Transverse colon (tissue), 4 donors: ENCODE data around the gene FNBP1. TPM values are rescaled to one million over a fixed set of nuclear protein-coding genes. Genes with fewer than 3 reads are reported as not detected.

Experiments
- DNase-seq: peaks from one replicate; pipeline ENCODE4 v3.0.0-alpha.2; 2019
- H3K27ac ChIP-seq, 4 donors: fragments of 200-600 bp; sonication (generic); 2 replicates each; pipeline ENCODE4 v1.5.1; 2016 to 2018; ENCODE audit warnings: inconsistent platforms in 4 of 4
- H3K27me3 ChIP-seq: fragments of 200-600 bp; sonication (generic); 2 replicates; pipeline ENCODE4 v1.5.1; 2017; ENCODE audit warnings: inconsistent platforms
- H3K36me3 ChIP-seq, 4 donors: fragments of 200-600 bp; sonication (generic); 2 replicates each; pipeline ENCODE4 v1.5.1; 2017 to 2019; ENCODE audit warnings: inconsistent platforms in 4 of 4
- H3K4me1 ChIP-seq, 4 donors: fragments of 200-600 bp; sonication (generic); 2 replicates each; pipeline ENCODE4 v1.5.1; 2017 to 2020; ENCODE audit warnings: inconsistent platforms in 4 of 4
- H3K4me3 ChIP-seq, 4 donors: fragments of 200-600 bp; sonication (generic); 1 replicate in 1 of 4; 2 replicates in 3 of 4; pipeline versions ENCODE4 v1.5.1 to v1.6.1; 2017 to 2019; ENCODE audit warnings: inconsistent platforms in 4 of 4
- H3K9me3 ChIP-seq, 2 donors: fragments of 200-600 bp; sonication (generic); 2 replicates each; pipeline ENCODE4 v1.5.1; 2017 to 2019; ENCODE audit warnings: inconsistent platforms in 2 of 2
- CTCF ChIP-seq, 5 experiments: fragments of 200-600 bp in 3 of 5; fragments of 450-650 bp in 2 of 5; sonication (generic) in 3 of 5; IDR thresholded peaks; 1 replicate in 2 of 5; 2 replicates in 3 of 5; pipeline ENCODE4 v1.5.1; 2016 to 2017; ENCODE audit warnings: antibody characterized with exemption in 5 of 5, inconsistent platforms in 3 of 5, mild to moderate bottlenecking in 2 of 5, moderate library complexity in 1 of 5
- EP300 ChIP-seq: sonication (generic); formaldehyde crosslinking; IDR thresholded peaks from one replicate; pipeline ENCODE4 v1.6.1; 2017; ENCODE audit warnings: antibody characterized with exemption, low read depth
- POLR2A ChIP-seq: fragments of 450-650 bp; IDR thresholded peaks from one replicate; pipeline ENCODE4 v1.6.1; 2016; ENCODE audit warnings: antibody characterized with exemption, mild to moderate bottlenecking, moderate library complexity
- POLR2AphosphoS5 ChIP-seq, 3 donors: sonication (generic); formaldehyde crosslinking; IDR thresholded peaks; one replicate each; pipeline ENCODE4 v1.6.1; 2016; ENCODE audit warnings: antibody characterized with exemption in 3 of 3
- WGBS, 2 donors: methylation state at CpG; one replicate each; pipeline ENCODE4 v1.1.5; 2018; ENCODE audit warnings: low coverage in 1 of 2; 5-methylcytosine and 5-hydroxymethylcytosine counted together
- in situ Hi-C, 4 donors: fragments of 200-750 bp; cut with MboI; loops; one replicate each; pipeline versions ENCODE4 v1.15.0 to v1.15.1; 2017; ENCODE audit warnings: low sequenced_read_pairs in 3 of 4, low pct_ligation_motif_present in 1 of 4, low pct_unique_long_range_greater_than_20kb in 1 of 4
- intact Hi-C: fragments of 100-400 bp; cut with DNase I; formaldehyde crosslinking; loops from one replicate; pipeline ENCODE4 v1.15.1; 2023; ENCODE audit warnings: low total_unique reads
- total RNA-seq, 4 donors: library from RNA; depleted of rRNA; stranded (reverse); fragments of >200 nt; gene quantifications; one replicate each; pipeline ENCODE4 v1.1.0, GENCODE V29; 2016

FNBP1 gene
- total RNA-seq, 4 donors from 2014 or later: 38.5 to 114 (median 62.9) TPM

DNA sequence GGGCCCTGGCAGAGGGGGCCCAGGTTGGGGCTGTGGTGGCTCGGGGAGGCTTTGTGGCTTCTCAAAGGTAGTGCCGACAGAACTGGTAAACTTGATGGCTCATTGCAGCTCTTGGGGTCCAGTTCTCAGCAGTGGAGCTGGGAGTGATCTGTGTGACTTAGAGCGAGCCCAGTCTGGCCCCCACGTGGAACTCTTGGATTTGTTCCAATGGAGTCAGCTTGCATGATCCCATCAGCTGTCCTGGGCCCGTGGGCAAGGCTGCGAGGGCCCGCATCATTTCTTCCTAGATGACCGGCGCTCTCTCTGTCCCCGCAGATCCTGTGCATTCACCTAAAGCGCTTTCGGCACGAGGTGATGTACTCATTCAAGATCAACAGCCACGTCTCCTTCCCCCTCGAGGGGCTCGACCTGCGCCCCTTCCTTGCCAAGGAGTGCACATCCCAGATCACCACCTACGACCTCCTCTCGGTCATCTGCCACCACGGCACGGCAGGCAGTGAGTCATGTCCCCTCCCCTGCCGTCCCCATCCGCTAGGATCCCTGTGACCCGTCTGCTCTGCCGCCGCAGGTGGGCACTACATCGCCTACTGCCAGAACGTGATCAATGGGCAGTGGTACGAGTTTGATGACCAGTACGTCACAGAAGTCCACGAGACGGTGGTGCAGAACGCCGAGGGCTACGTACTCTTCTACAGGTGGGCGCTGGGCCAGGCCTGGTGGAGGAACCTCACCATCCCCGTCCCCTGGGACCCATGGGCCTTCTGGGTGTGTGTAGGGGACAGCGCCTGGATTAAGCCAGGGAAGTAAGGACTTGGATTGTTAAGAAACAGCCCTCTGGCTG lies 168.5 kb downstream of the FNBP1 start:
- Histone ChIP-seq H3K4me1 (no peaks in the 10 kb centered on the region), H3K36me3 (peaks cover 0 to 12% (median 5%) of the 10 kb centered on the region in 4 donors), H3K27me3 (no peaks in the 10 kb centered on the region), H3K27ac (no peak overlapping the region), H3K9me3 (no peaks in the 10 kb centered on the region), H3K4me3 (no peak overlapping the region)
- in situ Hi-C loops (loop anchor here in 3 of 4 donors (25.0 kb wide), 2 partner anchors 163 to 363 kb away; partner anchors contain the start of gene FNBP1 (in 2 of the 3)), intact Hi-C loops (loop anchor here (5.0 to 10.0 kb wide), 2 partner anchors 460 to 1352 kb away; no protein-coding TSS in a partner anchor)
- WGBS, 2 donors: 95% methylated on average over 36 of the region's 38 CpGs; no CpG with 5 or more reads in 1 of the 2 donors
- no peak for TF ChIP-seq EP300
- no peak for TF ChIP-seq CTCF (IDR thresholded peaks at IDR 0.05)
- TF ChIP-seq POLR2AphosphoS5 (IDR thresholded peaks at IDR 0.05): no peak
- TF ChIP-seq POLR2A: no peak
- DNase-seq: no peak

DNA sequence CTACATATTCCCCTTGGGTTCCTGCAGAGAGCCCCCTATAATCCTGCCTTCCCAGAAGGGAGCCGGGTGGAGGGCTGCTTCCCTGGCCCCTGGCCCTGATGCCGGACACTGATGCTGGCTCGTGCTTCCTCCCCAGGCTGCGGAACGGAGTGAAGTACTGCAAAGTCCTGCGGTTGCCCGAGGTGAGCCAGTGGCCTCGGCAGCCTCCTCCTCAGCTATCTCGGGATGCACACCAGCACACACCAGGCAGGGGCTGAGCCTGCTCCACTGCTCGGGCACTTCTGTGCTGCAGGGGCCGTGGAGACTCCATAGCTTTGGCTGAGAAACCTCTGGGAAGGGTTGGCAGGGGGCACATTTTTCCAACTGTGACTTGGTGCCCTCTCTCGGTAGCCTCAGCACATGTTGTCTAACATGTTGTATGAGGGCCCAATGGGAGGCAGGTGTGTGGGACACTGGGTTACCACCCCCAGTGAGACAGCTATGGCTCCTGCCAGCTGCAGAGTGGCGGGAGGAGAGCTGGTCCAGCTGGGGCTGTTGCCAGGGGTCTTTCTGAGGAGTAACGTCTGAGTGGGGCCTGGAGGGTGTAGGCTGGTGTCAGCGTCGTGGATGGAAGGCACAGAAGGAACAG lies 169.3 kb downstream of the FNBP1 start:
- in situ Hi-C loops: no loop called here
- Histone ChIP-seq H3K9me3 (no peaks in the 10 kb centered on the region), H3K27me3 (no peaks in the 10 kb centered on the region), H3K4me1 (no peaks in the 10 kb centered on the region), H3K27ac (no peak overlapping the region), H3K36me3 (peaks cover 0 to 12% (median 5%) of the 10 kb centered on the region in 4 donors), H3K4me3 (no peak overlapping the region)
- 84% methylated on average over 15 of the region's 16 CpGs; no CpG with 5 or more reads in 1 of the 2 donors for WGBS, 2 donors
- DNase-seq: no peak
- no peak for TF ChIP-seq POLR2AphosphoS5 (IDR thresholded peaks at IDR 0.05)
- TF ChIP-seq EP300: no peak
- TF ChIP-seq POLR2A: no peak
- intact Hi-C loops: loop anchor here (5.0 to 10.0 kb wide), 2 partner anchors 461 to 1351 kb away; no protein-coding TSS in a partner anchor

- H3K36me3 ChIP-seq: peaks cover 0 to 12% (median 5%) of the 10 kb centered on the region in 4 donors
These were observed 171.9 kb downstream of the FNBP1 start for GRCh38 chr9:129871046-129871445.

More at GRCh38 chr9:129871046-129871445, 171.9 kb downstream of the FNBP1 start:
- Histone ChIP-seq H3K9me3 (no peaks in the 10 kb centered on the region), H3K4me3 (no peak overlapping the region), H3K27me3 (no peaks in the 10 kb centered on the region), H3K27ac (no peak overlapping the region), H3K4me1 (no peaks in the 10 kb centered on the region)
- in situ Hi-C loops (no loop called here), intact Hi-C loops (loop anchor here (5.0 to 10.0 kb wide), 2 partner anchors 464 to 1349 kb away; no protein-coding TSS in a partner anchor)
- TF ChIP-seq EP300 (no peak), POLR2AphosphoS5 (IDR thresholded peaks at IDR 0.05) (no peak), CTCF (IDR thresholded peaks at IDR 0.05) (no peak), POLR2A (no peak)
- WGBS, 2 donors: 90 to 100% methylated on average over 3 to 11 of the region's 11 CpGs
- DNase-seq: no peak
